Nephron progenitor cell (in vitro differentiated cells): ENCODE results near the gene PRODH.
"Not testable (repeated sequence)": the region's sequence is repeated elsewhere in the genome, so short reads cannot be mapped to it uniquely, and the experiment has no call there.

Experiments
- DNase-seq: peaks from one replicate; pipeline ENCODE4 v3.0.0; 2021
- H3K27ac Mint-ChIP-seq: 2 replicates; pipeline ENCODE4 v1.8.0; 2021; ENCODE audit warnings: mild to moderate bottlenecking, moderate library complexity, mixed read lengths
- H3K27me3 Mint-ChIP-seq: 2 replicates; pipeline ENCODE4 v1.8.0; 2021; ENCODE audit warnings: mild to moderate bottlenecking, low read depth, mixed read lengths; ENCODE audit not compliant: poor library complexity
- H3K36me3 Mint-ChIP-seq: 2 replicates; pipeline ENCODE4 v1.8.0; 2021; ENCODE audit warnings: low read depth, mixed read lengths
- H3K4me1 Mint-ChIP-seq: 2 replicates; pipeline ENCODE4 v1.8.0; 2021; ENCODE audit warnings: mixed read lengths
- H3K4me3 Mint-ChIP-seq: 2 replicates; pipeline ENCODE4 v1.8.0; 2021; ENCODE audit warnings: mild to moderate bottlenecking, moderate library complexity, mixed read lengths
- H3K9me3 Mint-ChIP-seq: 2 replicates; pipeline ENCODE4 v1.8.0; 2021; ENCODE audit warnings: mild to moderate bottlenecking, moderate library complexity, mixed read lengths
- CTCF ChIP-seq: fragments of 200-600 bp; sonication (generic); IDR thresholded peaks from 2 replicates; pipeline ENCODE4 v1.5.0; 2021; ENCODE audit warnings: antibody characterized with exemption

Gene PRODH

GRCh38 chr22:18925368-18926064 lies 10.6 kb downstream of the PRODH start:
- no peak overlapping the region for H3K4me3 Mint-ChIP-seq
- no peaks in the 10 kb centered on the region for H3K9me3 Mint-ChIP-seq
- no peak for DNase-seq
- H3K27me3 Mint-ChIP-seq: no peaks in the 10 kb centered on the region
- no peaks in the 10 kb centered on the region for H3K36me3 Mint-ChIP-seq
- H3K4me1 Mint-ChIP-seq: no peaks in the 10 kb centered on the region
- H3K27ac Mint-ChIP-seq: no peak overlapping the region
- no peak for TF ChIP-seq CTCF

GRCh38 chr22:18920257-18920902 lies 15.7 kb downstream of the PRODH start:
- not testable (repeated sequence) for DNase-seq, H3K27ac Mint-ChIP-seq, H3K4me3 Mint-ChIP-seq, H3K36me3 Mint-ChIP-seq, H3K4me1 Mint-ChIP-seq, H3K9me3 Mint-ChIP-seq, H3K27me3 Mint-ChIP-seq

- not testable (repeated sequence) for H3K27me3 Mint-ChIP-seq, H3K4me3 Mint-ChIP-seq, H3K4me1 Mint-ChIP-seq, H3K9me3 Mint-ChIP-seq, DNase-seq, H3K36me3 Mint-ChIP-seq, H3K27ac Mint-ChIP-seq
These were observed 18.3 kb downstream of the PRODH start for GRCh38 chr22:18917818-18918217.

- not testable (repeated sequence) for DNase-seq, H3K27ac Mint-ChIP-seq, H3K4me1 Mint-ChIP-seq, H3K36me3 Mint-ChIP-seq, H3K9me3 Mint-ChIP-seq, H3K27me3 Mint-ChIP-seq, H3K4me3 Mint-ChIP-seq
These were observed 20.5 kb downstream of the PRODH start for GRCh38 chr22:18915550-18915949.

- not testable (repeated sequence) for DNase-seq, H3K36me3 Mint-ChIP-seq, H3K27ac Mint-ChIP-seq
These were observed 21.5 kb downstream of the PRODH start for GRCh38 chr22:18914558-18914957.

GRCh38 chr22:18912264-18912946 lies 23.7 kb downstream of the PRODH start:
- not testable (repeated sequence) for H3K27me3 Mint-ChIP-seq, H3K9me3 Mint-ChIP-seq, H3K4me3 Mint-ChIP-seq, H3K4me1 Mint-ChIP-seq, H3K36me3 Mint-ChIP-seq, H3K27ac Mint-ChIP-seq, DNase-seq

More at GRCh38 chr22:18914558-18914957, 21.5 kb downstream of the PRODH start:
- not testable (repeated sequence) for H3K4me1 Mint-ChIP-seq, H3K4me3 Mint-ChIP-seq, H3K27me3 Mint-ChIP-seq, H3K9me3 Mint-ChIP-seq

- H3K27ac Mint-ChIP-seq, H3K4me1 Mint-ChIP-seq, DNase-seq, H3K9me3 Mint-ChIP-seq, H3K4me3 Mint-ChIP-seq, H3K36me3 Mint-ChIP-seq, H3K27me3 Mint-ChIP-seq: not testable (repeated sequence)
These were observed 24.6 kb downstream of the PRODH start for GRCh38 chr22:18911535-18911934.

GRCh38 chr22:18909556-18909955 lies 26.5 kb downstream of the PRODH start:
- DNase-seq: no peak
- no peak overlapping the region for H3K4me3 Mint-ChIP-seq
- no peaks in the 10 kb centered on the region for H3K36me3 Mint-ChIP-seq
- no peaks in the 10 kb centered on the region for H3K27me3 Mint-ChIP-seq
- no peaks in the 10 kb centered on the region for H3K4me1 Mint-ChIP-seq
- H3K9me3 Mint-ChIP-seq: no peaks in the 10 kb centered on the region
- H3K27ac Mint-ChIP-seq: no peak overlapping the region
- TF ChIP-seq CTCF: no peak

- Mint-ChIP-seq H3K4me3 (no peak overlapping the region), H3K9me3 (no peaks in the 10 kb centered on the region), H3K27ac (no peak overlapping the region), H3K27me3 (no peaks in the 10 kb centered on the region), H3K36me3 (no peaks in the 10 kb centered on the region), H3K4me1 (no peaks in the 10 kb centered on the region)
- no peak for TF ChIP-seq CTCF
- no peak for DNase-seq
These were observed 29.2 kb downstream of the PRODH start for GRCh38 chr22:18906896-18907295.

- not testable (repeated sequence) for H3K4me3 Mint-ChIP-seq, H3K4me1 Mint-ChIP-seq, DNase-seq, H3K27me3 Mint-ChIP-seq, H3K36me3 Mint-ChIP-seq, H3K27ac Mint-ChIP-seq, H3K9me3 Mint-ChIP-seq
These were observed 29.7 kb downstream of the PRODH start for GRCh38 chr22:18906410-18906745.
